H7 (cell line): ENCODE data around the gene MCOLN2. TPM values are rescaled to one million over a fixed set of nuclear protein-coding genes. Genes with fewer than 3 reads are reported as not detected.
"Not testable (repeated sequence)": the region's sequence is repeated elsewhere in the genome, so short reads cannot be mapped to it uniquely, and the experiment has no call there.

Source experiments
- DNase-seq: peaks from one replicate; pipeline ENCODE4 v3.0.0; 2012
- H3K27me3 ChIP-seq: 2 replicates; pipeline ENCODE4 v1.6.0; 2011; ENCODE audit warnings: mild to moderate bottlenecking, low read length; ENCODE audit not compliant: control insufficient read depth, insufficient read depth
- H3K36me3 ChIP-seq: replicated peaks from 2 replicates; pipeline ENCODE4 v1.5.1; 2011; ENCODE audit warnings: low read length; ENCODE audit not compliant: control insufficient read depth, insufficient read depth
- H3K4me3 ChIP-seq: 2 replicates; pipeline ENCODE4 v1.5.1; 2011; ENCODE audit warnings: low read depth, mild to moderate bottlenecking, control low read depth, low read length, moderate library complexity; ENCODE audit not compliant: insufficient read depth
- total RNA-seq: library from RNA; depleted of rRNA; stranded (reverse); fragments of >200 nt; shearing (Covaris generic); gene quantifications from 2 replicates; pipeline ENCODE4 v1.2.3, GENCODE V29; 2014

MCOLN2 gene
- total RNA-seq, 1 experiment from 2014 or later = 0.38 TPM

GRCh38 chr1:84912726-84913554 lies 84.0 kb downstream of the MCOLN2 start:
- Histone ChIP-seq H3K4me3 (no peak overlapping the region), H3K27me3 (no peaks in the 10 kb centered on the region), H3K36me3 (no peaks in the 10 kb centered on the region)
- no peak for DNase-seq

DNA sequence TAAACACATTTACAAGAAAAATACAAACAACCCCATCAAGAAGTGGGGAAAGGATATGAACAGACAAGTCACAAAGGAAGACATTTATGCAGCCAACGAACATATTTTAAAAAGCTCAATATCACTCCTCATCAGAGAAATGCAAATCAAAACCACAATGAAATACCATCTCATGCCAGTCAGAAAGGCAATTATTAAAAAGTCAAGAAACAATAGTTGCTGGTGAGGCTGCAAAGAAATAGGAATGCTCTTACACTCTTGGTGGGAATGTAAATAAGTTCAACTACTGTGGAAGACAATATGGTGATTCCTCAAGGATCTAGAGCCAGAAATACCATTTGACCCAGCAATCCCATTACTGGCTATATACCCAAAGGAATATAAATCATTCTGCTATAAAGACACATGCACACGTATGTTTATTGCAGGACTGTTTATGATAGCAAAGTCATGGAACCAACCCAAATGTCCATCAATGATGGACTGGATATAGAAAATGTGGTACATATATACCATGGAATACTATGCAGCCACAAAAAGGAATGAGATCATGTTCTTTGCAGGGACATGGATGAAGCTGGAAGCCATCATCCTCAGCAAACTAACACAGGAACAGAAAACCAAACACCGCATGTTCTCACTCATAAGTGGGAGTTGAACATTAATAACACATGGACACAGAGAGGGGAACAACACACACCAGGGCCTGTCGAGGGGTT lies 88.0 kb downstream of the MCOLN2 start:
- not testable (repeated sequence) for H3K36me3 ChIP-seq, H3K4me3 ChIP-seq, DNase-seq, H3K27me3 ChIP-seq

DNA sequence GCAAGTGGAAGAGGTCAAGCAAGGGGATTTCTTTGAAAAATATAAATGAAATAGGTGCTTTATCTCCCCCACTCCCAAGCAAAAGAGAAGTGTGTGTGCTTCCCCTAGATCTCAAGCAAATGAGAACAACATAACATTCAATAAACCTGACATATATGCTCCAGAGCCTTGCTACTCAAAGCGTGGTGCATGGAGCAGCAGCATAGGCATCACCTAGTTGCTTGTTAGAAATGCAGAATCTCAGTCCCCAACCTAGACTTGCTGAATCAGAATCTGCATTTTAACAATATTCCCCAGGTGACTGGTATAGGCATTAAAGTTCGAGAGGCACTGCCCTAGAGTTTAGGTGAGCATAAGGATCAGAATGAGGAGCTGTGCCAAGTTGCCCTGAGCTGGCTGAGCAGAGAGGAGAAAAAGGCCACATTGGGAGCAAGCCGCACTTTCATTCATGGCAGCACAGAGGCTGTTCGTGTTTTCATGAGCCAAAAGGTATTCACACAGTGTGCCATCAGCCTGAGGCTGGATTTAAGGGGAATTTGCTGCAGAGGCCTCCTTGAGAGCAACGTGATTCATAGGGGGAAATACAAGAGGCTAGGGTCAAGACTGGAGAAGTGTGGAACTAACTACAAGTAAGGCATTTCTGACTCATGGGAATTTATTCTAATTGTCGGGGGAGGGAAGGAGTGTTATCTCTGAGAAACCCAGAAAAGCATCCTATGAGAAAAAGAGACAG lies 89.7 kb downstream of the MCOLN2 start:
- Histone ChIP-seq H3K27me3 (no peaks in the 10 kb centered on the region), H3K36me3 (no peaks in the 10 kb centered on the region), H3K4me3 (no peak overlapping the region)
- DNase-seq = no peak

DNA sequence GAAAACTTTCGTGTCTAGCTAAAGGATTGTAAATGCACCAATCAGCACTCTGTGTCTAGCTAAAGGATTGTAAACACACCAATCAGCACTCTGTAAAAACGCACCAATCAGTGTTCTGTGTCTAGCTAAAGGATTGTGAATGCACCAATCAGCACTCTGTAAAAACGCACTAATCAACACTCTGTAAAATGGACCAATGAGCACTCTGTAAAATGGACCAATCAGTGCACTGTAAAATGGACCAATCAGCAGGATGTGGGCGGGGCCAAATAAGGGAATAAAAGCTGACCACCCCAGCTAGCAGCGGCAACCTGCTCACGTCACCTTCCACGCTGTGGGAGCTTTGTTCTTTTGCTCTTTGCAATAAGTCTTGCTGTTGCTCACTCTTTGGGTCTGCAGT lies 94.2 kb downstream of the MCOLN2 start:
- H3K27me3 ChIP-seq, DNase-seq, H3K4me3 ChIP-seq, H3K36me3 ChIP-seq: not testable (repeated sequence)

- DNase-seq = no peak
- H3K27me3 ChIP-seq = no peaks in the 10 kb centered on the region
- H3K4me3 ChIP-seq = no peak overlapping the region
- H3K36me3 ChIP-seq = no peaks in the 10 kb centered on the region
Measured at GRCh38 chr1:84899969-84900368, 96.9 kb downstream of the MCOLN2 start.

- Histone ChIP-seq H3K27me3 (peaks cover 20% of the 10 kb centered on the region), H3K4me3 (no peak overlapping the region), H3K36me3 (no peaks in the 10 kb centered on the region)
- no peak for DNase-seq
Measured at GRCh38 chr1:84896279-84896678, 100.6 kb downstream of the MCOLN2 start.

DNA sequence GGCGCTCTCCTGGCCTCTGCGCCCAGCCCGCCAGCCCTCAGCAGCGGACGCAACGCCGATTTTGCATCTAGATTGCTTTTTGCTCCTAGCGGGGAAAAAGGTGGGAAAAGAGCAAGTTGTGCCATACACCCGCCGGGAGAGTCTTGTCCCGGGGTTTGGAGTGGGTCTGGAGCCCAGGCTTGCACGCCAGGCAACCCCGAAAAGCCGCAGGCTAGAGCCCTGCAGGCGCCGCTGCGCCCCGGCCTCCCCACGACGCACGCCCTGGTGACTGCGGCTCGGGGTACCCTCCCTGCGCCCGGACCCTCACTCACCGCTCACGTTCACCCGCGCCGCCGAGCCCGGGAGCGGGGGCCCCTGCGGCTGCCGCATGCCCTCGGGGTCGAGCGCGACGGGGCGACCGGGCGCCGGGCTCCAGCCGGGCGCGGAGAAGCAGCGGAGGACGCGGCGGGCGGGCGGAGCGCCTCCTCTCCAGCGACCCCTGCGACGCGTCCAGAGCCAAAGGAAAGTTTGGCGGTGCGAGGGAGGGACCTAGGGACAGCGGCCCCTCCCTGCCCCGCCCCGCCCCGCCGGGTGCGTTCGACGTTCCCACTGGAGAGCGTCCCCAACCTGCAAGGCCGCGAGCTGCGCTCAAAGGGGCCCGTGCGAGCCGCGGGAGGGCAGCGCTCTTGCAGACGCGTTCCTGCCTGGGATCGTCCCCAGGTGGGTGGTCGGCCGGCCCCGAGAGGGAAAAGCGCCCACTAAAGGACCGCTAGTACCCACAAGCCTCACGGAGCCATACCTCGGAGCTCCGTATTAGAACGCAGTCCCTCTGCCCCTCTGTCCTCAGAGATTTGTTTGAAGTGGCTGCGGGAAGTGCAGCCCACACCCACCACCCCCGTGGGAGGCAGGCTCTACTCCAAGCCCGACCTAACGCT lies 104.0 kb downstream of the MCOLN2 start, which contains the start of gene LPAR3:
Gene LPAR3 (minus strand): TSS at position 502 of the 914 bp plus-strand sequence. CDS start 27,086 bp downstream, outside the sequence.
- Histone ChIP-seq H3K36me3 (no peaks in the 10 kb centered on the region; the same call in 1 of the 2 replicates), H3K4me3 (peak within 1 kb of the TSS; percentile 83), H3K27me3 (peaks cover 20% of the 10 kb centered on the region)
- peak; percentile 90 for DNase-seq

DNA sequence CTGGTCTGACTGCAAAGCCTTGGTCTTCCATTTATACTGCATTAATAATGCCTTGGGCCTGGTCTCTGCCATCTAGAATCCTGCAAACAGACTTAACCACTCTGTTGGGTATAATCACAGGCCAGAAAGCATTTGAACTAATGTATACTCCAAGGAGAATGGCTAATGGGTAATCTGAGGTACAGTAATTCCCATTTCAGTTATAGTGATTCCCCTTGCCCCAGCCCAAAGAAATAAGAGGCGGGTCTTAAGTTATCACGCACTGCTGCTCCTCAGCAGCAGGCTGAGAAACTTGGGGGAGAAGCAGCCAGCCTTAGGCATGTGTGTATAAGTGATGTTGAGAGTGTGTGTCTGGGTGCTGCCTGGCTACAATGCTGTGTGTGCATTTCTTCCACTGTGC lies 106.3 kb downstream of the MCOLN2 start:
- no peak overlapping the region for H3K4me3 ChIP-seq
- no peaks in the 10 kb centered on the region; the same call in 1 of the 2 replicates for H3K36me3 ChIP-seq
- peaks cover 20% of the 10 kb centered on the region for H3K27me3 ChIP-seq
- DNase-seq = no peak

DNA sequence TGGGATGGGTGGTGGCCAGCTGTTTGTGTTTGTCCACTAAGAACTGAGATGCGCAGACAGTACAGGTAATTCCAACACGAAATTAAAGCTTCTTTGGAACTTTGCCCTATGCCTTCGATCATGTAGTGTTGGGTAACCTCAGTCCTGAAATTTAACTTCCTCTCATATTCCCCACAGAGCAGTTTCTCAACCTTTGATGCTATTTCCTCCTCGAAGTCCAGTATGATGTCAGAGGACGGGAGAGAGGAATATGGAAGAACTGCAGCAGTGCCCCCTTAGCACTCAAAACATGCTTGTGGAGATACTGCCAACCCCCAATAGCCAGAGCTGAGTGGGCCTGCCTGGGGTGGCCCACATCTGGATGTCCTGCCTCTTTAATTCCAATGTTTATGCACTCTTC lies 107.5 kb downstream of the MCOLN2 start:
- no peak for DNase-seq
- Histone ChIP-seq H3K36me3 (no peaks in the 10 kb centered on the region; the same call in 1 of the 2 replicates), H3K27me3 (peaks cover 18% of the 10 kb centered on the region), H3K4me3 (no peak overlapping the region)

DNA sequence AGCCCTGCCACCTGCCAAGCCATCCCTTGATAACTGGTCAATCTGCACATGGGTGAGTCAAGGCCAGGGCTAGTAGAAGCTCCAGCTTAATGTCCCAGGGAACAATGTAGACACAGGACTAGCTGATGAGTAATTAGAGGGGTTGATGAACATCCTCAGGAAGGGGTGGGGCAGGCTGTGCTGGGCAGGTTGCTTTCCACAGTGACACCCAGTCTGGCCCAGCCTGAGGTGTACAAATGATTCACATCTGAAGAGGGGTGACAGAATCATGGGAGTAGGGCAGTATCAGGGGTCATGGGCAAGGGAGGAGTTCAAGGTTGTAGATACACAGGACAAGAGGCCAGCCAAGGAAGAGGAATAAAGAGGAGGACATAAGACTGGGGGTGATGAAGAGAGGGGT lies 108.2 kb downstream of the MCOLN2 start:
- H3K36me3 ChIP-seq = no peaks in the 10 kb centered on the region; the same call in 1 of the 2 replicates
- peaks cover 14% of the 10 kb centered on the region for H3K27me3 ChIP-seq
- DNase-seq = no peak
- no peak overlapping the region for H3K4me3 ChIP-seq

- no peak for DNase-seq
Measured at GRCh38 chr1:84887261-84887934, 109.5 kb downstream of the MCOLN2 start.

GRCh38 chr1:84885469-84885868 lies 111.4 kb downstream of the MCOLN2 start:
- H3K27me3 ChIP-seq = no peaks in the 10 kb centered on the region
- no peaks in the 10 kb centered on the region; the same call in 1 of the 2 replicates for H3K36me3 ChIP-seq
- H3K4me3 ChIP-seq = no peak overlapping the region
- no peak for DNase-seq

More at GRCh38 chr1:84887261-84887934, 109.5 kb downstream of the MCOLN2 start:
- Histone ChIP-seq H3K27me3 (peaks cover 3% of the 10 kb centered on the region), H3K36me3 (no peaks in the 10 kb centered on the region; the same call in 1 of the 2 replicates), H3K4me3 (no peak overlapping the region)

DNA sequence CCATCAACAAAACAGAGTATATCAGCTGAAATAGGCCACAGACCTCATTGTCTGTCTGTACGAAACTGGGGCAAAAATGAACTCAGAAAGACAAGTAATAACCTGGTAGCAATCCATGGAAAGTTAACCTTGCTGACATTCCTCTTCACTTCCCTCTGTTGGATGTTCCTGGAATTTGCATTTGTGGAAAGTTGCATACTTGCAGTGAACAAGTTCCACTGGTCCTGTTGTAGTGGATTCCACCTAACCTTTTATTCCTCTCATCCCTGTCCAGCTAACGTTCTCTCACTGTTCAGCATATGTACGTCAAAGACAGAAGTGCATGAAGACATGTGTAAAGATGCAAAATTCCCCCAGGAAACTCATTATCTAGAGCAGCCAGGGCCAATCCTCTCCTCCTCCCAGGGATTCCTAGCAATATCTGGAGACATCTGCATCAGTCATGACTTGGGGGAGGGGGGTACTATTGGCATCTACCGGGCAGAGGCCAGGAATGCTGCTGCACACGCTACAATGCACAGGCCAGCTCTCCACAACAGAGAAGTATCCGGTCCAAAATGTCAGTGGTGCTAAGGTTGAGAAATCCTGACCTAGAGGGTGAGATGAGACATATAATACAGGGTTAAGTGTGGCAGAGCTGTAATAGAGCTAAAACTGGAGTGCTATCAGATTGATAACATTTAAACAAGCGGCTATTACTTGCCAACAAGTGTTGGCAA lies 112.1 kb downstream of the MCOLN2 start:
- no peaks in the 10 kb centered on the region; the same call in 1 of the 2 replicates for H3K36me3 ChIP-seq
- H3K27me3 ChIP-seq = no peaks in the 10 kb centered on the region
- no peak overlapping the region for H3K4me3 ChIP-seq
- DNase-seq = no peak
